ENCODE results near the gene CLEC7A. TPM values are rescaled to one million over a fixed set of nuclear protein-coding genes. Genes with fewer than 3 reads are reported as not detected.
A peak's percentile ranks its signal among the peaks of the same experiment; 100 is the strongest.

The CLEC7A gene
- total and polyA plus RNA-seq, 8 donors, result 0.60 to 8.5 (median 1.1) TPM

GRCh38 chr12:10121278-10121677 lies 8.7 kb downstream of the CLEC7A start:
- intact Hi-C loops (cut with DNase I), result no loop called here
- no peak for TF ChIP-seq CTCF (IDR thresholded peaks at IDR 0.05)
- no peaks in the 10 kb centered on the region for H3K27me3 ChIP-seq
- DNase-seq (no peak), FAIRE-seq (no peak), ATAC-seq (peak in 2 of 4 donors; percentile 18 to 46)
- no peaks in the 10 kb centered on the region for H3K9me3 ChIP-seq
- no peak overlapping the region for H3K4me3 ChIP-seq
- 67 to 79% methylated on average over 7 of the region's 7 CpGs for WGBS, 2 donors
- peak overlapping the region in 2 of 4 donors; percentile 17 to 19 for H3K27ac ChIP-seq
- H3K36me3 ChIP-seq, result no peaks in the 10 kb centered on the region
- no peaks in the 10 kb centered on the region for H3K4me1 ChIP-seq

GRCh38 chr12:10119066-10119465 lies 10.9 kb downstream of the CLEC7A start:
- ATAC-seq (no peak), FAIRE-seq (no peak), DNase-seq (no peak)
- intact Hi-C loops (cut with DNase I), result no loop called here
- H3K36me3 ChIP-seq, result no peaks in the 10 kb centered on the region
- no peaks in the 10 kb centered on the region for H3K4me1 ChIP-seq
- H3K27me3 ChIP-seq, result no peaks in the 10 kb centered on the region
- H3K4me3 ChIP-seq, result no peak overlapping the region
- 66 to 75% methylated on average over 3 of the region's 3 CpGs for WGBS, 2 donors
- no peak for TF ChIP-seq CTCF (IDR thresholded peaks at IDR 0.05)
- H3K27ac ChIP-seq, result no peak overlapping the region
- no peaks in the 10 kb centered on the region for H3K9me3 ChIP-seq

GRCh38 chr12:10115890-10116289 lies 14.1 kb downstream of the CLEC7A start:
- 65 to 71% methylated on average over 7 of the region's 7 CpGs for WGBS, 2 donors
- intact Hi-C loops (cut with DNase I), result no loop called here

DNA sequence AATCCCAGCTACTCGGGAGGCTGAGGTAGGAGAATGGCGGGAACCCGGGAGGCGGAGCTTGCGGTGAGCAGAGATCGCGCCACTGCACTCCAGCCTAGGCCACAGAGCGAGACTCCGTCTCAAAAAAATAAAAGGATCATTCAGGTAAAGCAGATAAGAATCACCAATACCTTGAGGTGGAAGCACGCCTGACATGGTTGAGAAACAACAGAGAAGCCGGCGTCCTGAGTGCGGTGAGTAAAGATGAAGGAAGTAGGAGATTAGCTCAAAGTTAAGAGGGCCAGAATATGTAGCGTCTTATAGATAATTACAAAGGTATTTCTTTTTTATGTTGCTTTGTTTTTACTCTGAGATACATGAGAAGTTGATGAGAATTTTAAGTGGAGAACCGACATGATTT lies 14.7 kb downstream of the CLEC7A start:
- WGBS, 2 donors, result 73 to 77% methylated on average over 15 of the region's 15 CpGs
- ATAC-seq (no peak), FAIRE-seq (no peak)

More at GRCh38 chr12:10115890-10116289, 14.1 kb downstream of the CLEC7A start:
- H3K4me3 ChIP-seq, result no peak overlapping the region
- DNase-seq (no peak), FAIRE-seq (no peak), ATAC-seq (no peak)
- H3K36me3 ChIP-seq, result no peaks in the 10 kb centered on the region
- TF ChIP-seq CTCF (IDR thresholded peaks at IDR 0.05), result no peak
- H3K27ac ChIP-seq, result no peak overlapping the region
- no peaks in the 10 kb centered on the region for H3K4me1 ChIP-seq
- H3K9me3 ChIP-seq, result no peaks in the 10 kb centered on the region
- no peaks in the 10 kb centered on the region for H3K27me3 ChIP-seq

More for the DNA sequence above, 14.7 kb downstream of the CLEC7A start:
- intact Hi-C loops (cut with DNase I), result no loop called here
- no peak for DNase-seq
- Histone ChIP-seq H3K27me3 (no peaks in the 10 kb centered on the region), H3K27ac (no peak overlapping the region), H3K4me1 (no peaks in the 10 kb centered on the region), H3K36me3 (no peaks in the 10 kb centered on the region), H3K9me3 (no peaks in the 10 kb centered on the region), H3K4me3 (no peak overlapping the region)
- no peak for TF ChIP-seq CTCF (IDR thresholded peaks at IDR 0.05)

All from pancreas (tissue), 10 donors.